SK-N-SH treated with all-trans-retinoic acid at 6 μM for 48 hours (cell line): ENCODE measurements around the gene PAK6.

ENCODE experiments used
- ATAC-seq: fragments of 200-7000 bp; cut with Tn5 transposase; 3 replicates; pipeline ENCODE4 v1.9.1; 2020; ENCODE audit warnings: mild to moderate bottlenecking, moderate library complexity
- BACH2 ChIP-seq: fragments of 250-450 bp; sonication (Bioruptor Pico); IDR thresholded peaks from 2 replicates; pipeline ENCODE4 v1.9.0; 2021; ENCODE audit warnings: mild to moderate bottlenecking, borderline replicate concordance
- CREB5 ChIP-seq: fragments of 250-450 bp; sonication (Bioruptor Pico); IDR thresholded peaks from 2 replicates; pipeline ENCODE4 v1.5.1; 2020; ENCODE audit warnings: low read depth, mild to moderate bottlenecking, moderate library complexity
- CSDC2 ChIP-seq: fragments of 250-450 bp; sonication (Bioruptor Pico); IDR thresholded peaks from 2 replicates; pipeline ENCODE4 v1.5.0; 2020; ENCODE audit warnings: mild to moderate bottlenecking, moderate library complexity
- ESRRG ChIP-seq: fragments of 250-450 bp; sonication (Bioruptor Pico); IDR thresholded peaks from 2 replicates; pipeline ENCODE4 v1.6.1; 2021; ENCODE audit warnings: mild to moderate bottlenecking
- GLIS3 ChIP-seq: fragments of 250-450 bp; sonication (Bioruptor Pico); IDR thresholded peaks from 2 replicates; pipeline ENCODE4 v1.5.0; 2020; ENCODE audit warnings: mild to moderate bottlenecking, moderate library complexity
- OSR1 ChIP-seq: fragments of 250-450 bp; sonication (Bioruptor Pico); IDR thresholded peaks from 2 replicates; pipeline ENCODE4 v1.8.0; 2022; ENCODE audit warnings: moderate library complexity, mild to moderate bottlenecking, inconsistent platforms
- PATZ1 ChIP-seq: fragments of 250-450 bp; sonication (Bioruptor Pico); IDR thresholded peaks from 2 replicates; pipeline ENCODE4 v1.8.0; 2020; ENCODE audit warnings: mild to moderate bottlenecking, moderate library complexity, borderline replicate concordance
- PPARA ChIP-seq: fragments of 250-450 bp; sonication (Bioruptor Pico); IDR thresholded peaks from 2 replicates; pipeline ENCODE4 v1.5.0; 2020; ENCODE audit warnings: mild to moderate bottlenecking, borderline replicate concordance
- SNAI2 ChIP-seq: fragments of 250-450 bp; sonication (Bioruptor Pico); IDR thresholded peaks from 2 replicates; pipeline ENCODE4 v1.5.0; 2020; ENCODE audit warnings: mild to moderate bottlenecking, moderate library complexity
- TCF4 ChIP-seq: fragments of 250-450 bp; sonication (Bioruptor Pico); IDR thresholded peaks from 2 replicates; pipeline ENCODE4 v1.8.0; 2021; ENCODE audit warnings: mild to moderate bottlenecking, moderate library complexity, borderline replicate concordance
- ZC3H10 ChIP-seq: fragments of 250-450 bp; sonication (Bioruptor Pico); IDR thresholded peaks from 2 replicates; pipeline ENCODE4 v1.5.1; 2021; ENCODE audit warnings: mild to moderate bottlenecking, moderate library complexity
- ZFP3 ChIP-seq: fragments of 250-450 bp; sonication (Bioruptor Pico); IDR thresholded peaks from 2 replicates; pipeline ENCODE4 v1.5.0; 2020; ENCODE audit warnings: mild to moderate bottlenecking, moderate library complexity
- ZFP30 ChIP-seq: fragments of 450-650 bp; formaldehyde crosslinking; IDR thresholded peaks from 2 replicates; pipeline ENCODE4 v1.5.0; 2022; ENCODE audit warnings: mild to moderate bottlenecking, moderate library complexity
- ZNF565 ChIP-seq: fragments of 450-650 bp; formaldehyde crosslinking; conservative IDR thresholded peaks from 2 replicates; pipeline ENCODE4 v1.5.0; 2020; ENCODE audit warnings: low read depth, mild to moderate bottlenecking, moderate library complexity
- ZNF70 ChIP-seq: fragments of 450-650 bp; formaldehyde crosslinking; IDR thresholded peaks from 2 replicates; pipeline ENCODE4 v1.5.0; 2020; ENCODE audit warnings: mild to moderate bottlenecking, moderate library complexity
- TF ChIP-seq, protein P1 (sequence below): fragments of 250-450 bp; sonication (Bioruptor Pico); IDR thresholded peaks from 2 replicates; pipeline ENCODE4 v1.5.0; 2020; ENCODE audit warnings: mild to moderate bottlenecking, moderate library complexity
- TF ChIP-seq, protein P2 (sequence below): fragments of 250-450 bp; sonication (Bioruptor Pico); IDR thresholded peaks from 2 replicates; pipeline ENCODE4 v1.8.0; 2021; ENCODE audit warnings: low read depth, mild to moderate bottlenecking, moderate library complexity, borderline replicate concordance

PAK6 gene

GRCh38 chr15:40257656-40258450 lies 19.0 kb downstream of the PAK6 start:
- TF ChIP-seq TCF4: no peak
- TF ChIP-seq, protein P1, sequence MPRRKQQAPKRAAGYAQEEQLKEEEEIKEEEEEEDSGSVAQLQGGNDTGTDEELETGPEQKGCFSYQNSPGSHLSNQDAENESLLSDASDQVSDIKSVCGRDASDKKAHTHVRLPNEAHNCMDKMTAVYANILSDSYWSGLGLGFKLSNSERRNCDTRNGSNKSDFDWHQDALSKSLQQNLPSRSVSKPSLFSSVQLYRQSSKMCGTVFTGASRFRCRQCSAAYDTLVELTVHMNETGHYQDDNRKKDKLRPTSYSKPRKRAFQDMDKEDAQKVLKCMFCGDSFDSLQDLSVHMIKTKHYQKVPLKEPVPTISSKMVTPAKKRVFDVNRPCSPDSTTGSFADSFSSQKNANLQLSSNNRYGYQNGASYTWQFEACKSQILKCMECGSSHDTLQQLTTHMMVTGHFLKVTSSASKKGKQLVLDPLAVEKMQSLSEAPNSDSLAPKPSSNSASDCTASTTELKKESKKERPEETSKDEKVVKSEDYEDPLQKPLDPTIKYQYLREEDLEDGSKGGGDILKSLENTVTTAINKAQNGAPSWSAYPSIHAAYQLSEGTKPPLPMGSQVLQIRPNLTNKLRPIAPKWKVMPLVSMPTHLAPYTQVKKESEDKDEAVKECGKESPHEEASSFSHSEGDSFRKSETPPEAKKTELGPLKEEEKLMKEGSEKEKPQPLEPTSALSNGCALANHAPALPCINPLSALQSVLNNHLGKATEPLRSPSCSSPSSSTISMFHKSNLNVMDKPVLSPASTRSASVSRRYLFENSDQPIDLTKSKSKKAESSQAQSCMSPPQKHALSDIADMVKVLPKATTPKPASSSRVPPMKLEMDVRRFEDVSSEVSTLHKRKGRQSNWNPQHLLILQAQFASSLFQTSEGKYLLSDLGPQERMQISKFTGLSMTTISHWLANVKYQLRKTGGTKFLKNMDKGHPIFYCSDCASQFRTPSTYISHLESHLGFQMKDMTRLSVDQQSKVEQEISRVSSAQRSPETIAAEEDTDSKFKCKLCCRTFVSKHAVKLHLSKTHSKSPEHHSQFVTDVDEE (CRISPR knock-in tag): no peak
- no peak for TF ChIP-seq ZNF565
- TF ChIP-seq OSR1 (CRISPR knock-in tag): no peak
- TF ChIP-seq, protein P2, sequence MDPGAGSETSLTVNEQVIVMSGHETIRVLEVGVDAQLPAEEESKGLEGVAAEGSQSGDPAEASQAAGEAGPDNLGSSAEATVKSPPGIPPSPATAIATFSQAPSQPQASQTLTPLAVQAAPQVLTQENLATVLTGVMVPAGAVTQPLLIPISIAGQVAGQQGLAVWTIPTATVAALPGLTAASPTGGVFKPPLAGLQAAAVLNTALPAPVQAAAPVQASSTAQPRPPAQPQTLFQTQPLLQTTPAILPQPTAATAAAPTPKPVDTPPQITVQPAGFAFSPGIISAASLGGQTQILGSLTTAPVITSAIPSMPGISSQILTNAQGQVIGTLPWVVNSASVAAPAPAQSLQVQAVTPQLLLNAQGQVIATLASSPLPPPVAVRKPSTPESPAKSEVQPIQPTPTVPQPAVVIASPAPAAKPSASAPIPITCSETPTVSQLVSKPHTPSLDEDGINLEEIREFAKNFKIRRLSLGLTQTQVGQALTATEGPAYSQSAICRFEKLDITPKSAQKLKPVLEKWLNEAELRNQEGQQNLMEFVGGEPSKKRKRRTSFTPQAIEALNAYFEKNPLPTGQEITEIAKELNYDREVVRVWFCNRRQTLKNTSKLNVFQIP (CRISPR knock-in tag): no peak
- no peak for TF ChIP-seq SNAI2 (CRISPR knock-in tag)
- no peak for TF ChIP-seq GLIS3
- TF ChIP-seq ESRRG (CRISPR knock-in tag): no peak
- TF ChIP-seq, all 23 proteins: peak for 0
- no peak for ATAC-seq

GRCh38 chr15:40258544-40258943 lies 19.7 kb downstream of the PAK6 start:
- TF ChIP-seq PPARA: no peak
- TF ChIP-seq CSDC2 (CRISPR knock-in tag): no peak
- TF ChIP-seq, protein P2 (CRISPR knock-in tag): no peak
- no peak for TF ChIP-seq BACH2 (CRISPR knock-in tag)
- TF ChIP-seq ZFP3: no peak
- TF ChIP-seq PATZ1 (CRISPR knock-in tag): no peak
- no peak for TF ChIP-seq CREB5
- TF ChIP-seq ZC3H10 (CRISPR knock-in tag): no peak
- TF ChIP-seq SNAI2 (CRISPR knock-in tag): no peak
- no peak for TF ChIP-seq GLIS3
- TF ChIP-seq ZFP30 (CRISPR knock-in tag): no peak
- TF ChIP-seq ZNF70 (CRISPR knock-in tag): no peak
- TF ChIP-seq, all 23 proteins: peak for 0
- no peak for ATAC-seq

GRCh38 chr15:40259021-40259420 lies 20.2 kb downstream of the PAK6 start:
- TF ChIP-seq ZNF70 (CRISPR knock-in tag) (no peak), ZFP30 (CRISPR knock-in tag) (no peak), PATZ1 (CRISPR knock-in tag) (no peak), CREB5 (no peak)
- ATAC-seq: no peak
